HepG2 (cell line): ENCODE data around the gene HMCN2. TPM values are rescaled to one million over a fixed set of nuclear protein-coding genes. Genes with fewer than 3 reads are reported as not detected.

Source experiments
- ATF6 ChIP-seq: sonication (generic); formaldehyde crosslinking; conservative IDR thresholded peaks from 2 replicates; pipeline ENCODE4 v1.4.0; 2020; ENCODE audit warnings: missing genetic modification reagents
- EP300 ChIP-seq, 3 experiments: sonication (generic) in 1 of 3; formaldehyde crosslinking in 1 of 3; IDR thresholded peaks; 2 replicates each; pipeline versions ENCODE4 v1.5.1 to v1.6.1; 2011 to 2020; ENCODE audit warnings: low read depth in 2 of 3, low read length in 2 of 3, borderline replicate concordance in 1 of 3, improper control_type of control experiment in 1 of 3, mild to moderate bottlenecking in 1 of 3, missing genetic modification reagents in 1 of 3, moderate library complexity in 1 of 3
- JUNB ChIP-seq: sonication (generic); formaldehyde crosslinking; IDR thresholded peaks from 2 replicates; pipeline ENCODE4 v1.8.0; 2022; ENCODE audit warnings: missing genetic modification reagents, mild to moderate bottlenecking, borderline replicate concordance
- MXD3 ChIP-seq: IDR thresholded peaks from 2 replicates; pipeline ENCODE4 v1.6.1; 2016; ENCODE audit warnings: mild to moderate bottlenecking, missing biosample characterization, missing genetic modification reagents
- RFX1 ChIP-seq: fragments of 450-650 bp; IDR thresholded peaks from 2 replicates; pipeline ENCODE4 v1.6.1; 2017
- SAFB2 ChIP-seq: sonication (generic); formaldehyde crosslinking; IDR thresholded peaks from 2 replicates; pipeline ENCODE4 v1.5.1; 2020; ENCODE audit warnings: missing genetic modification reagents, low read depth, mild to moderate bottlenecking, borderline replicate concordance
- THYN1 ChIP-seq: sonication (generic); formaldehyde crosslinking; IDR thresholded peaks from 2 replicates; pipeline ENCODE4 v1.8.1; 2023; ENCODE audit warnings: low read depth, mild to moderate bottlenecking, moderate library complexity, missing genetic modification reagents, borderline replicate concordance
- TRIM24 ChIP-seq: sonication (generic); formaldehyde crosslinking; IDR thresholded peaks from 2 replicates; pipeline ENCODE4 v1.8.0; 2022; ENCODE audit warnings: mild to moderate bottlenecking, missing genetic modification reagents
- USF2 ChIP-seq, 2 experiments: sonication (generic) in 1 of 2; formaldehyde crosslinking in 1 of 2; IDR thresholded peaks; 2 replicates each; pipeline versions ENCODE4 v1.5.1 to v1.6.1; 2011 to 2020; ENCODE audit warnings: borderline replicate concordance in 1 of 2, low read depth in 1 of 2, low read length in 1 of 2, mild to moderate bottlenecking in 1 of 2, missing genetic modification reagents in 1 of 2, moderate library complexity in 1 of 2
- ZFYVE20 ChIP-seq: sonication (generic); formaldehyde crosslinking; IDR thresholded peaks from 2 replicates; pipeline ENCODE4 v1.8.0; 2023; ENCODE audit warnings: low read depth, mild to moderate bottlenecking, moderate library complexity, missing genetic modification reagents, borderline replicate concordance
- ZNF275 ChIP-seq: sonication (generic); formaldehyde crosslinking; IDR thresholded peaks from 2 replicates; pipeline ENCODE4 v1.8.0; 2022; ENCODE audit warnings: missing genetic modification reagents, mild to moderate bottlenecking, inconsistent platforms, borderline replicate concordance
- ZNF280D ChIP-seq: sonication (generic); formaldehyde crosslinking; IDR thresholded peaks from 2 replicates; pipeline ENCODE4 v1.5.1; 2020; ENCODE audit warnings: mild to moderate bottlenecking, missing genetic modification reagents
- ZNF496 ChIP-seq: sonication (generic); formaldehyde crosslinking; IDR thresholded peaks from 2 replicates; pipeline ENCODE4 v1.8.1; 2023; ENCODE audit warnings: mild to moderate bottlenecking, moderate library complexity, missing genetic modification reagents; ENCODE audit not compliant: insufficient replicate concordance
- ZNF501 ChIP-seq: sonication (generic); formaldehyde crosslinking; IDR thresholded peaks from 2 replicates; pipeline ENCODE4 v1.5.1; 2020; ENCODE audit warnings: mild to moderate bottlenecking, moderate library complexity, missing genetic modification reagents
- ZNF737 ChIP-seq: sonication (generic); formaldehyde crosslinking; IDR thresholded peaks from 2 replicates; pipeline ENCODE4 v1.5.0; 2020; ENCODE audit warnings: missing genetic modification reagents, mild to moderate bottlenecking, borderline replicate concordance
- ZNF784 ChIP-seq: sonication (generic); formaldehyde crosslinking; IDR thresholded peaks from 2 replicates; pipeline ENCODE4 v1.5.1; 2020; ENCODE audit warnings: missing genetic modification reagents, mild to moderate bottlenecking, borderline replicate concordance
- polyA plus RNA-seq, 8 experiments: library from polyadenylated mRNA; depleted of rRNA in 3 of 8; stranded (reverse) in 7 of 8; unstranded in 1 of 8; fragments of >200 nt; fragmentation: Illumina TruSeq in 4 of 8; extraction: Trizol in 4 of 8; gene quantifications; 2 replicates each; pipeline versions ENCODE4 v1.2.1 to v1.2.3, GENCODE V29; 2011 to 2016; ENCODE audit warnings: low read depth in 4 of 8, missing spikeins in 1 of 8, mixed read lengths in 1 of 8; ENCODE audit not compliant: insufficient read depth in 1 of 8
- total RNA-seq, 5 experiments: library from RNA; depleted of rRNA; stranded (reverse); fragments of >200 nt; fragmentation: Illumina TruSeq; extraction: Trizol; gene quantifications; 2 replicates each; pipeline ENCODE4 v1.2.3, GENCODE V29; 2016; ENCODE audit warnings: low read depth in 1 of 5

HMCN2 gene
- total and polyA plus RNA-seq, 2 of the 13 experiments (the other 11 are each of a cell fraction or from before 2014, with no cell fraction given), result 0.09 TPM; not detected in 1

GRCh38 chr9:130433168-130433946 lies 167.8 kb downstream of the HMCN2 start (continued):
- TF ChIP-seq USF2 (IDR thresholded peaks at IDR 0.05; ENCODE audit: low read depth, low read length) (no peak), USF2 (CRISPR knock-in tag; IDR thresholded peaks at IDR 0.05; ENCODE audit: borderline replicate concordance) (no peak), MXD3 (no peak), ZNF737 (CRISPR knock-in tag) (no peak), EP300 (IDR thresholded peaks at IDR 0.05; ENCODE audit: low read depth in 2 of 2, low read length in 2 of 2) (no peak), EP300 (CRISPR knock-in tag; IDR thresholded peaks at IDR 0.05; ENCODE audit: borderline replicate concordance) (no peak; the same call in 1 of the 2 replicates), TRIM24 (CRISPR knock-in tag) (no peak), THYN1 (CRISPR knock-in tag) (no peak), ATF6 (CRISPR knock-in tag) (no peak), ZNF275 (CRISPR knock-in tag) (no peak), JUNB (CRISPR knock-in tag) (peak; percentile 26; the same call in 1 of the 2 replicates), SAFB2 (CRISPR knock-in tag) (no peak; the same call in 1 of the 2 replicates), RFX1 (no peak), ZFYVE20 (CRISPR knock-in tag) (no peak; the same call in 1 of the 2 replicates), ZNF496 (CRISPR knock-in tag) (no peak), ZNF784 (CRISPR knock-in tag) (no peak), ZNF501 (CRISPR knock-in tag) (peak; percentile 24; the same call in 1 of the 2 replicates), ZNF280D (no peak)
